DND-41 (cell line): Measurements from ENCODE around the gene RALGPS2.

ENCODE experiments used
- CTCF ChIP-seq: IDR thresholded peaks from 2 replicates; pipeline ENCODE4 v1.5.1; 2012; ENCODE audit warnings: borderline replicate concordance, low read length, moderate library complexity, mild to moderate bottlenecking; ENCODE audit not compliant: poor library complexity, severe bottlenecking; ENCODE audit errors: extremely low read depth
- EZH2 ChIP-seq: IDR thresholded peaks from 3 replicates; pipeline ENCODE4 v1.6.1; 2012; ENCODE audit warnings: borderline replicate concordance, low read depth, mild to moderate bottlenecking, moderate library complexity, low read length, inconsistent platforms; ENCODE audit not compliant: severe bottlenecking

- peak; percentile 38 for TF ChIP-seq CTCF
- no peak for TF ChIP-seq EZH2
Observed at GRCh38 chr1:178725466-178726086, 532 bp downstream of the RALGPS2 start.
